Activated CD4-positive, CD25-positive, alpha-beta regulatory T cell (primary cell): ENCODE measurements around the gene COL4A5.
"Not testable (repeated sequence)": the region's sequence is repeated elsewhere in the genome, so short reads cannot be mapped to it uniquely, and the experiment has no call there.

Experiments
- DNase-seq, 4 experiments: peaks; one replicate each; lab custom pipeline; 2025; lab: John Stamatoyannopoulos, UW

Gene COL4A5

DNA sequence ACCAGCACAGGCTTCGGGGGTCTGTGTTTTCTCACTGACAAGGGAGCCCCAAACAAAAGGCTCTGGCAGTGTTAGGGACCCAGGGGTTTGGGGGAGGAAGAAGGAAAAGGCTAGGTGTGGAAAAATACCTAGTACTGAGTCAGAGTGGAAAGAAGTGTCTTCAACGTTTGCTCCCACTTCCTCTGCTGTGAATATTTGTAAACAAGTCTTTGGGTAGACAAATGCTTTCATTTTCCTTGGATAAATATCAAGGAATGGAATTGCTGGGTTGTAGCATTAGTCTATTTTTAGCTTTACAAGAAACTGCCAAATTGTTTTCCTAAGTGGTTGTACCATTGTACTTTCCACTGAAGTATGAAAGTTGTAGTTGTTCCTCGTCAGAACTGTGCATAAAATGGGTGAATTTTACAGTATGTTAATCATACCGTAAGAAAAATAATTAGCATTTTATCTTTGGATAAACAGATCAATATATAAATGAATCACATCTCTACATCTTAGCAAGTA, 17.4 kb downstream of the COL4A5 start:
- DNase-seq: no peak

DNA sequence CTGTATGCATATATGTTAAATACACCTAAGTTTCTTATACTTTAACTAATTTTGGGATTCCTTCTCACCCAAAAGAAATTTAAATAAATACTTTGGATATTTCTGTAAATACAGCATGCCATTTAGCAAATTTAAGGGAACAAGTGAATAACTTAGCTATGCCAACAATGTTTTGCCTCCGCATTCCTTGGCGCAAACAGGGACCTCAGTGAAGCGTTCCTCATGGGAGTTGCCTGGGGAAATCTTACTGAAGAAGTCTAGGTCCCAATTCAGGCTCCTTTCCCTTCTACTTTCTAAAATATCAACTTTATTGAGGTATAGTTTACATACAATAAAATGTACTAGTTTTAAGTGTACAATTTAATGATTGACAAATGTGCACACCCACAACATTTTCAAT, 25.0 kb downstream of the COL4A5 start:
- DNase-seq: no peak

GRCh38 chrX:108468486-108468885, 28.8 kb downstream of the COL4A5 start:
- no peak for DNase-seq

- DNase-seq: no peak
These were observed 34.3 kb downstream of the COL4A5 start for GRCh38 chrX:108473979-108474378.

DNA sequence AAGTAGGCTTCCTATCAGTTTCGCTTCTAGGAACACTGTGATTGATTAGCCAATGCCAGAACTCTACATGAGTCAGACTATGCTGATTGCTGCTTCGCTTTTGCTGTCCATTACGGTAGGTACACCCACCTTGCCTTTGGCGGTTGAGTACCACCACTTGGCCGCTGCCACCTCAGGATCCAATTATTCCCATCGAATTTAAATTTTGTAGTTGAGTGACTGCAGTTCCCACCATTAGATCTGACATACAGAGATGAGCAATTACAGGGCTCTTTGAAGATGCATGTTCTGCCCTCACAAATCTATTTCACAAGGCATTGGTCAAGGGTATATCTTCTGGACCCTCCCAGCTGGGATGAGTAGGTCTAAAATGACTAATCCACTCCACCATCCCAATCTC, 41.9 kb downstream of the COL4A5 start:
- DNase-seq: not testable (repeated sequence)

DNA sequence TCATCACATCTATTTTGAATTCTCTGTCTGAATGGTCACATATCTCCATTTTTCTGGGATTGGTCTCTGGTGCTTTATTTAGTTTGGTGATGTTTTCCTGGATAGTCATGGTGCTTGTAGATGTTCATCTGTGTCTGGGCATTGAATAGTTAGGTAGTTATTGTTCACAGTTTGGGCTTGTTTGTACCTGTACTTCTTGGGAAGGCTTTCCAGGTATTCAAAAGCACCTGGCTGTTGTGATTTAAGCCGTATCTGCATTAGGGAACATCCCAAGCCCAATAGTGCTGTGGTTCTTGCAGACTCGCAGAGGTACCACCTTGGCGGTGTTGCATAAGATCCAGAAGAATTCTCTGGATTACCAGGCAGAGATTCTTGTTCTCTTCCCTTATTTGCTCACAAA, 44.6 kb downstream of the COL4A5 start:
- no peak for DNase-seq

DNA sequence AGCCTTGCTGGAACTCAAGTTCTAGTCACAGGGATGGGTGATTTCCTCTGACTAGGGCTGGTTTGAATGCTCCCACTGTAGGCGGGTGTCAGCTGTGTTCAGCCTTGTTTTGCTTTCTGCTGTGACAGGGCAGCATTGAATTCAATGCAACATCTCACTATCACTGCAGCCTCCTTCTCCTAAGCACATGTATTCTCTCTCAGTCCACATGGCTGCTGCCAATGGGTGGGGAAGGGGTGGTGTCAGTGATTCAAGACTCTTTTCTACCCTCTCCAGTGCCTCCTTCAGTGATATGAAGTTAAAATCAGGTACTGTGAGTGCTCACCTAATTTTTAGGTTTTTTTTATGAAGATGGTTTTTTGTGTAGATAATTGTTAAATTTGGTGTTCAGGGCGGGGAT, 46.3 kb downstream of the COL4A5 start:
- DNase-seq: no peak

- DNase-seq: no peak
These were observed 54.9 kb downstream of the COL4A5 start for GRCh38 chrX:108494406-108495090.

DNA sequence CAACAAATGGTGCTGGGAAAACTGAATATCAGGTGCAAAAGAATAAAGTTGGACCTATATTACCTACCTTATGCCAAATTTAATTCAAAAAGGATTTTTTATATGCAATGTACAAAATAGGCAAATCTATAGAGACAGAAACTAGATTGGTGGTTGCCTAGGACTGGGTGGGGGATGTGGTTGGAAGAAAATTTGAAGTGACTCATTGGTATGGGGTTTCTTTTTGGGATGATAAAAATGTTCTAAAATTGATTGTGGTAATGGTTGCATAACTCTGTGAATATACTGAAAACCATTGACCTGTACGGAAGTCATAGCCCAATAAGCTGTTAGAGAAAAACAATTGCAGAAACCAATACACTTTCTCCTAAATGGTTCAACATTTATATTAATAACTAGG, 72.1 kb downstream of the COL4A5 start:
- no peak for DNase-seq

DNA sequence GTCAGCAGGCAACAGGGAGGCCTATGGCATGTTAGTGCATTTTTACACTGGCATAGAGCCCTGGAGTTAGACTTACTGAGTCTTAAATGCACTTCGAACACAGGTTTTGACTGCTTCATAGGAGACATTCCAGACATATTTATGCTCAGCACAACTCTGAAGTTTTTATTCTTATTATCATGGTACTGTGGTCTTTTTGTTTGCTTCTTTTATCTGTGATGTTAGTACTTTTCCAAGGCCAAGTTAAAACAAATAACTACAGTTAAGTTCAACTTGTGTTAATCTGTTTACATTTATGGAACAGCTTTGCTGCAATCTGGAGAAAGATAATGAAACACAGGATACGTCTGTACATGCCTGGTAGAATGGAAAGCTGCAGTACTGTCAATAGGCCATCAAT, 76.5 kb downstream of the COL4A5 start:
- DNase-seq: no peak

- no peak for DNase-seq
These were observed 88.1 kb downstream of the COL4A5 start for GRCh38 chrX:108527724-108528123.

DNA sequence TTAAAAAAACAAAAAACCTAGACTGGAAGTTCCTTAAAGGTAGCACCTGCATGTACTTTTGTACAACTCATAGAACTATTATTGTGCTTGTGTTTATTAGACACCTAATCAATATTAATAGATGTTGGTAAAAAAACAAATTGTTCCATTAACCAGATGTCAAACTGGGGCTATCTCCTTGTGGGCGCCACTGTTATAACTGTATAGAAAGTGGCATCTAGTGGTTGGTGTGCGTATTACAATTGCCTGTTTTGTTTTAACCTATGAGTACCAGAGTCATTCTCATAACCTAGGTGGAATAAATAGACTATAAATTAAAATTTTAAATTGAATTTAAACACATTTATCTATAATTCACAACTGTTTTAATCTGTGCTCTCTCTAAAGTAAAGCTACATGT, 97.4 kb downstream of the COL4A5 start:
- DNase-seq: no peak

- DNase-seq: no peak
These were observed 101.6 kb downstream of the COL4A5 start for GRCh38 chrX:108541286-108541685.

DNA sequence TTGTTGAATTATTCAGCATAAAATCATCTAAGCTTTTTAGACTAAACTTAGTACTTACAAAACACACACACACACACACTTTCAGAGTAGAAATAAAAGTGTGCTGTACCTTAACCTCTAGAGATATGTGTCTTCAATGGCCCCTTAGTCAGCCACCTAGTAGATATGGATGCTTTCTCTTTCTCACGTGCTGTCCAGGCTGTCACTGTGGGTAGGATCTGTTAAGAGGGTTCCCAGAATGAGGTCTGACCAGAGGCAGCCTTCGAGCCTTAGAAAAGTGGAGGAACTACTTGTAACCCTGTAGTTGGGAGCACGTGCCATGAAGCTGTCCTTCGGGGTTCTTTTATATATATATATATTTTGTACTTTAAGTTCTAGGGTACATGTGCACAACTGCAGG, 117.9 kb downstream of the COL4A5 start:
- no peak for DNase-seq

DNA sequence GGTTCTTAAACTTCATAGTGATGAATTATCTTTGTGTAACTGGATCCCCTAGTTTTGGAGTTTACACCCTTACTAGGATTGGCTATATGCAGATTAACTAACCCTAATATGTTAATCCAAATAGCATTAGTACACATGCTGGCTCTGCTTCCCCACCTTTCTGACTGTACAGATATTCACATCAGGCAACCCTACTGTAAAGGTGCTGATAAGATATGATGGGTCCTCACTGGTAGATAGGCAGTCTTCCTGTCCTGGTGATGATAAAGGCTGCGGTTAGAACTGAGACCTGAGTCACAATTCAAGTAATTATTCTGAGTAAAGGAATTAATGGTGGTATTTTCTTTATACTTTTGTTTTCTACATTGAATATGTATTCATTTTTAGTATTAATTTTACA, 118.6 kb downstream of the COL4A5 start:
- no peak for DNase-seq

DNA sequence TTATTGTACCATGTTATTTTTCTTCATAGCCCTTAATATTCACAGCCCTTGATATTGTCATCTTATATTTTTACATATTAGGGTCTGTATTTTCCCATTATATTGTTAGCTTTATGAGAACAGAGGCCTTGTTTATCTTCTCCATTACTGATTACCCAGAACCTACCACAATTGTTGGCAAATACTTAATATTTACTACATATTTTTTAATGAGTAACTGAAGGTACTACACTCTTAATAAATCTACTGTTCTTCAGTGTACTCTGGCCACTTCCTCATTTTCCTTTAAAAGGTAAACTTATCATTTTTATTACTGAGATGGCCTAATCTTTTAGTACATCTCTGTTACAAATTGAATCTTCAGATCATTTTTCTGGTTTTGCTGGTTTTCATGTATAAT, 133.5 kb downstream of the COL4A5 start:
- DNase-seq: no peak

- DNase-seq: no peak
These were observed 142.5 kb downstream of the COL4A5 start for GRCh38 chrX:108582151-108582550.

- DNase-seq: no peak
These were observed 145.1 kb downstream of the COL4A5 start for GRCh38 chrX:108584617-108585211.

- DNase-seq: no peak
These were observed 150.9 kb downstream of the COL4A5 start for GRCh38 chrX:108590496-108590895.

- no peak for DNase-seq
These were observed 161.6 kb downstream of the COL4A5 start for GRCh38 chrX:108601276-108601675.

DNA sequence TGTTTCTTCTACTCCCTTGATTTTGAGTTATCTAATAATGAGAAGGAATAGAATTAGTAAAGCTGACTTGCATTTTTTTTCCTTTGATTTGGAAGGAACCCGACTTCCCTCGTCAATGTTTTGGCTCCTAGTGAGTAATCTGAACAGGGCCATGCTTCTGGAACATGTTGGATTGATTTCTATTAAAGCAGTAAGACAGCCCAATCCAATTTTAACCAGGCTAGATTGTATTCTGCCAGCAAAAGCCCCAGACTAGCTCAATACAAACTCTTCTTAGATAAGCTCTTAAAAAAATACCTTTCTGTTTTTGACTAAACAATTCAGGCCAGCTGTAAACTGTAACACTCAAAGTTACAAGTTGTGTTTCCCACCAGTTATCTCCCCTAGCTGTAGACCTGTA, 170.5 kb downstream of the COL4A5 start:
- DNase-seq: no peak

GRCh38 chrX:108614616-108615015, 175.0 kb downstream of the COL4A5 start:
- DNase-seq: no peak

DNA sequence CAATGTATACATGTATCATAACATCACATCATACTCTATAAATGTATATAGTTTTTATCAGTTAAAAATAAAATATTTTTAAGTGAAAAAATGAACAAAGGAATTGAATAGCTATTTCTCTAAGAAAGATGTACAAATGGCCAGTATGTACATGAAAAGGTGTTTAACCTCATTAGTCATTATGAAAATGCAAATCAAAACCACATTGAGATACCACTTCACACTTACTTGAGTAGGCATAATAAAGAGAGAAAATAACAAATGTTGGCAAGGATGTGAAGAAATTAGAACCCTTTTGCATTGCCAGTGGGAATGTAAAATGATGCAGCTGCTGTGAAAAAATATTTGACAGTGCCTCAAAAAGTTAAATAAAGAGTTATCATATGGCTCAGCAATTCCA, 201.2 kb downstream of the COL4A5 start:
- DNase-seq: no peak
